Testis (tissue), 3 donors: ENCODE measurements around the gene ADAMTS12. TPM values are rescaled to one million over a fixed set of nuclear protein-coding genes. Genes with fewer than 3 reads are reported as not detected.

Source experiments
- DNase-seq: peaks from one replicate; pipeline ENCODE4 v3.0.0-alpha.2; 2019
- H3K27ac ChIP-seq, 2 donors: fragments of 200-600 bp; sonication (generic); one replicate each; pipeline ENCODE4 v1.5.1; 2019
- H3K27me3 ChIP-seq: fragments of 200-600 bp; sonication (generic); one replicate; pipeline ENCODE4 v1.5.1; 2019
- H3K36me3 ChIP-seq: fragments of 200-600 bp; sonication (generic); one replicate; pipeline ENCODE4 v1.5.1; 2017; ENCODE audit warnings: low read depth; ENCODE audit errors: missing control alignments
- H3K4me1 ChIP-seq: fragments of 200-600 bp; sonication (generic); one replicate; pipeline ENCODE4 v1.5.1; 2019
- H3K4me3 ChIP-seq, 2 donors: fragments of 200-600 bp; sonication (generic); one replicate each; pipeline ENCODE4 v1.5.1; 2017 to 2019
- H3K9me3 ChIP-seq: fragments of 200-600 bp; sonication (generic); one replicate; pipeline ENCODE4 v1.5.1; 2017
- POLR2A ChIP-seq: fragments of 450-650 bp; IDR thresholded peaks from one replicate; pipeline ENCODE4 v1.6.1; 2017; ENCODE audit warnings: antibody characterized with exemption, mild to moderate bottlenecking, moderate library complexity
- WGBS, 2 donors: methylation state at CpG; one replicate each; pipeline ENCODE4 v1.1.5; 2018; 5-methylcytosine and 5-hydroxymethylcytosine counted together
- intact Hi-C: fragments of 100-400 bp; cut with DNase I; formaldehyde crosslinking; loops from one replicate; pipeline ENCODE4 v1.15.1; 2023; ENCODE audit warnings: low total_unique reads
- polyA plus RNA-seq: library from polyadenylated mRNA; stranded (reverse); fragments of 350-450 nt; fragmentation: Illumina TruSeq; extraction: RNeasy Lipid Tissue Mini Kit (QIAGEN cat#74804); gene quantifications from one replicate; pipeline ENCODE4 v1.2.3, GENCODE V29; 2014; ENCODE audit warnings: low read depth, low replicate concordance; ENCODE audit not compliant: insufficient read depth
- total RNA-seq, 2 donors: library from RNA; depleted of rRNA; stranded (reverse); fragments of >200 nt; gene quantifications; one replicate each; pipeline ENCODE4 v1.2.3, GENCODE V29; 2016
- TF ChIP-seq, protein P1 (sequence below), 3 experiments: fragments of 450-650 bp in 2 of 3; fragments of 200-600 bp in 1 of 3; sonication (generic) in 1 of 3; IDR thresholded peaks; one replicate each; pipeline ENCODE4 v1.5.1; 2016 to 2019; ENCODE audit warnings: antibody characterized with exemption in 3 of 3, mild to moderate bottlenecking in 2 of 3, moderate library complexity in 1 of 3

ADAMTS12 gene
- total and polyA plus RNA-seq, 3 donors from 2014 or later = 4.9 to 9.3 (median 7.5) TPM

DNA sequence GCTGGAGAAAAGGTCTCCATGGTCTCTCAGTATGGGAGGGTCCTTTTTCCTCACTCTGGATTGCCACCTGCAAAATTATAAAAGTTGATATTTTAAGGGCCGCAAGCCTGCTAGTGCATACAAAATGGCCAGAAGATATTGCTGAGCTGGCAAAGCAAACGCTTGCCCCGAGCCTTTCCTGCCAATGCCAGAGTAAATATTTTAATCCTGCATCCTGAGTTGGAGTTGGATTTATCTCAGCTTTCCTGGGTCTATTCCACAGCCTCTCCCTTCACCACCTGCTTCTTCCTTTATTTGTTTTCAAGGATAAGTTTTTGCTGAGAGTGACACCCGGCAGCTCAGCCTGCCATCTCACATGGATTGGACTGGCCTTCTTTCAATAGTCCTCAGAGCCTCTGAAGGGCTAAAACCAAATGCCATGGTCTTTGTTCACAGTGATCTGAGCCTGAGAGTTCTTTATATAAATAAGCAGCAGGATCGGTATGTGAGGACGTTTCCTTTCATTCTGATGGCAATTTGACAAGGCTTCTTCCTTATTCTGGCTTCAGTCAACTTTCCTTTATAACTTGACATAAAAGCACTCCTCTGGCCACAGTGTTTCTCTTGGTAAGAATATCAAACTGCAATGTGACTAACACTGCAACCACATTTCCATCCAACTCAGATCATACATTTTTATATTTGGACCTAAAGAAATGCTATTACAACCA lies 170.1 kb downstream of the ADAMTS12 start:
- intact Hi-C loops = no loop called here
- H3K36me3 ChIP-seq = no peaks in the 10 kb centered on the region
- no peaks in the 10 kb centered on the region for H3K9me3 ChIP-seq
- WGBS, 2 donors = 39 to 53% methylated on average over 6 of the region's 6 CpGs
- TF ChIP-seq, protein P1, sequence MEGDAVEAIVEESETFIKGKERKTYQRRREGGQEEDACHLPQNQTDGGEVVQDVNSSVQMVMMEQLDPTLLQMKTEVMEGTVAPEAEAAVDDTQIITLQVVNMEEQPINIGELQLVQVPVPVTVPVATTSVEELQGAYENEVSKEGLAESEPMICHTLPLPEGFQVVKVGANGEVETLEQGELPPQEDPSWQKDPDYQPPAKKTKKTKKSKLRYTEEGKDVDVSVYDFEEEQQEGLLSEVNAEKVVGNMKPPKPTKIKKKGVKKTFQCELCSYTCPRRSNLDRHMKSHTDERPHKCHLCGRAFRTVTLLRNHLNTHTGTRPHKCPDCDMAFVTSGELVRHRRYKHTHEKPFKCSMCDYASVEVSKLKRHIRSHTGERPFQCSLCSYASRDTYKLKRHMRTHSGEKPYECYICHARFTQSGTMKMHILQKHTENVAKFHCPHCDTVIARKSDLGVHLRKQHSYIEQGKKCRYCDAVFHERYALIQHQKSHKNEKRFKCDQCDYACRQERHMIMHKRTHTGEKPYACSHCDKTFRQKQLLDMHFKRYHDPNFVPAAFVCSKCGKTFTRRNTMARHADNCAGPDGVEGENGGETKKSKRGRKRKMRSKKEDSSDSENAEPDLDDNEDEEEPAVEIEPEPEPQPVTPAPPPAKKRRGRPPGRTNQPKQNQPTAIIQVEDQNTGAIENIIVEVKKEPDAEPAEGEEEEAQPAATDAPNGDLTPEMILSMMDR (IDR thresholded peaks at IDR 0.05) = no peak
- TF ChIP-seq POLR2A = no peak
- no peak overlapping the region for H3K27ac ChIP-seq
- peaks cover 5% of the 10 kb centered on the region for H3K4me1 ChIP-seq
- no peak for DNase-seq
- H3K27me3 ChIP-seq = no peaks in the 10 kb centered on the region
- H3K4me3 ChIP-seq = no peak overlapping the region

GRCh38 chr5:33720176-33720575 lies 171.6 kb downstream of the ADAMTS12 start:
- TF ChIP-seq POLR2A = no peak
- TF ChIP-seq, protein P1 (IDR thresholded peaks at IDR 0.05) = no peak
- no peaks in the 10 kb centered on the region for H3K36me3 ChIP-seq
- H3K27me3 ChIP-seq = no peaks in the 10 kb centered on the region
- peaks cover 5% of the 10 kb centered on the region for H3K4me1 ChIP-seq
- no peaks in the 10 kb centered on the region for H3K9me3 ChIP-seq
- 63 to 71% methylated on average over 1 of the region's 1 CpG for WGBS, 2 donors
- intact Hi-C loops = no loop called here
- no peak overlapping the region for H3K4me3 ChIP-seq
- no peak overlapping the region for H3K27ac ChIP-seq
- no peak for DNase-seq

GRCh38 chr5:33719769-33720168 lies 172.0 kb downstream of the ADAMTS12 start:
- peaks cover 3% of the 10 kb centered on the region for H3K4me1 ChIP-seq
- H3K27ac ChIP-seq = no peak overlapping the region
- no peaks in the 10 kb centered on the region for H3K9me3 ChIP-seq
- H3K4me3 ChIP-seq = no peak overlapping the region
- WGBS, 2 donors = 91 to 93% methylated on average over 1 of the region's 1 CpG
- intact Hi-C loops = no loop called here
- no peaks in the 10 kb centered on the region for H3K36me3 ChIP-seq
- DNase-seq = no peak
- no peaks in the 10 kb centered on the region for H3K27me3 ChIP-seq
- TF ChIP-seq, protein P1 (IDR thresholded peaks at IDR 0.05) = no peak
- no peak for TF ChIP-seq POLR2A

- no peak for DNase-seq
- intact Hi-C loops = no loop called here
- Histone ChIP-seq H3K4me1 (no peaks in the 10 kb centered on the region), H3K27ac (peak overlapping the region in 1 of 2 donors; percentile 62), H3K36me3 (no peaks in the 10 kb centered on the region), H3K9me3 (no peaks in the 10 kb centered on the region), H3K4me3 (no peak overlapping the region), H3K27me3 (no peaks in the 10 kb centered on the region)
- TF ChIP-seq, protein P1 (IDR thresholded peaks at IDR 0.05) = no peak
- TF ChIP-seq POLR2A = no peak
- 46 to 68% methylated on average over 1 of the region's 1 CpG for WGBS, 2 donors
Observed at GRCh38 chr5:33715661-33716060, 176.1 kb downstream of the ADAMTS12 start.
